OCI-LY7 (cell line): Measurements from ENCODE around the gene GLIS1. TPM values are rescaled to one million over a fixed set of nuclear protein-coding genes. Genes with fewer than 3 reads are reported as not detected.

Experiments used
- BruUV-seq: library from RNA; stranded (reverse); fragments of 400-500 nt; replicated peaks from 2 replicates; lab custom pipeline; 2021; lab: Mats Ljungman, UMichigan
- CTCF ChIA-PET: fragments of 300-600 bp; sonication (Branson Sonifier 250); formaldehyde crosslinking; loops from one replicate; lab custom pipeline; 2022; ENCODE audit warnings: antibody characterized with exemption; ENCODE audit not compliant: unreplicated experiment; lab: Charles Lee
- POLR2A ChIA-PET: fragments of 300-600 bp; sonication (Branson Sonifier 250); formaldehyde crosslinking; loops from one replicate; lab custom pipeline; 2022; ENCODE audit warnings: antibody characterized with exemption; lab: Charles Lee
- DNase-seq: peaks from one replicate; pipeline ENCODE4 v3.0.0-alpha.2; 2015; ENCODE audit warnings: low spot score
- H2AFZ ChIP-seq: fragments of 200-600 bp; sonication (generic), shearing (Covaris generic); 2 replicates; pipeline ENCODE4 v1.6.1; 2014; ENCODE audit warnings: mild to moderate bottlenecking, antibody characterized with exemption, low read length, moderate library complexity
- H3K27ac ChIP-seq: fragments of 200-600 bp; sonication (generic); 2 replicates; pipeline ENCODE4 v1.5.1; 2014; ENCODE audit warnings: mixed run types, low read depth, mild to moderate bottlenecking, moderate library complexity, low read length, inconsistent platforms; ENCODE audit not compliant: poor library complexity, severe bottlenecking
- H3K36me3 ChIP-seq: fragments of 200-600 bp; sonication (generic); 2 replicates; pipeline ENCODE4 v1.6.1; 2014; ENCODE audit warnings: mild to moderate bottlenecking, antibody characterized with exemption, low read length, moderate library complexity, mixed read lengths; ENCODE audit not compliant: insufficient read depth
- H3K4me1 ChIP-seq: fragments of 200-600 bp; sonication (generic); 2 replicates; pipeline ENCODE4 v1.5.1; 2014; ENCODE audit warnings: mild to moderate bottlenecking, low read length; ENCODE audit not compliant: insufficient read depth, poor library complexity, severe bottlenecking
- H3K4me2 ChIP-seq: fragments of 200-600 bp; sonication (generic); 2 replicates; pipeline ENCODE4 v1.6.1; 2014; ENCODE audit warnings: mild to moderate bottlenecking, low read length
- H3K4me3 ChIP-seq: fragments of 200-600 bp; sonication (generic); 2 replicates; pipeline ENCODE4 v1.5.1; 2014; ENCODE audit warnings: mild to moderate bottlenecking, low read depth, low read length; ENCODE audit not compliant: poor library complexity, severe bottlenecking
- H3K79me2 ChIP-seq: fragments of 200-600 bp; sonication (generic); 2 replicates; pipeline ENCODE4 v1.6.1; 2016; ENCODE audit warnings: low read depth, mild to moderate bottlenecking, low read length, moderate library complexity, mixed read lengths; ENCODE audit not compliant: insufficient read depth
- H3K9me2 ChIP-seq: fragments of 200-600 bp; sonication (generic); 2 replicates; pipeline ENCODE4 v1.6.1; 2016; ENCODE audit warnings: mild to moderate bottlenecking, low read length, mixed read lengths; ENCODE audit not compliant: insufficient read depth
- H3K9me3 ChIP-seq: fragments of 200-600 bp; sonication (generic); 2 replicates; pipeline ENCODE4 v1.6.1; 2014; ENCODE audit warnings: mild to moderate bottlenecking, mixed run types, low read length, mixed read lengths
- H4K20me1 ChIP-seq: fragments of 200-600 bp; sonication (generic); 2 replicates; pipeline ENCODE4 v1.6.1; 2014; ENCODE audit warnings: mild to moderate bottlenecking, antibody characterized with exemption, low read length, moderate library complexity, mixed read lengths; ENCODE audit not compliant: insufficient read depth
- EZH2phosphoT487 ChIP-seq: fragments of 200-600 bp; sonication (generic); IDR thresholded peaks from 2 replicates; pipeline ENCODE4 v1.6.1; 2018; ENCODE audit warnings: low read depth, borderline replicate concordance, mild to moderate bottlenecking, mixed run types, antibody characterized with exemption, low read length, moderate library complexity, mixed read lengths
- intact Hi-C: fragments of 100-400 bp; cut with micrococcal nuclease; formaldehyde crosslinking; loops from one replicate; pipeline ENCODE4 v1.10.0; 2022; ENCODE audit not compliant: unreplicated experiment
- total RNA-seq, 2 experiments: library from RNA; depleted of rRNA in 1 of 2; stranded (reverse); fragments of >200 nt in 1 of 2; shearing (Covaris generic) in 1 of 2; gene quantifications; 2 replicates each; pipeline ENCODE4 v1.2.3, GENCODE V29; 2014 to 2022
- TF ChIP-seq, protein P1 (sequence below): fragments of 200-600 bp; sonication (generic); conservative IDR thresholded peaks from 2 replicates; pipeline ENCODE4 v1.5.1; 2014; ENCODE audit warnings: mild to moderate bottlenecking, antibody characterized with exemption, low read length, moderate library complexity, mixed read lengths

Gene GLIS1
- total RNA-seq, 2 experiments from 2014 or later: not detected

DNA sequence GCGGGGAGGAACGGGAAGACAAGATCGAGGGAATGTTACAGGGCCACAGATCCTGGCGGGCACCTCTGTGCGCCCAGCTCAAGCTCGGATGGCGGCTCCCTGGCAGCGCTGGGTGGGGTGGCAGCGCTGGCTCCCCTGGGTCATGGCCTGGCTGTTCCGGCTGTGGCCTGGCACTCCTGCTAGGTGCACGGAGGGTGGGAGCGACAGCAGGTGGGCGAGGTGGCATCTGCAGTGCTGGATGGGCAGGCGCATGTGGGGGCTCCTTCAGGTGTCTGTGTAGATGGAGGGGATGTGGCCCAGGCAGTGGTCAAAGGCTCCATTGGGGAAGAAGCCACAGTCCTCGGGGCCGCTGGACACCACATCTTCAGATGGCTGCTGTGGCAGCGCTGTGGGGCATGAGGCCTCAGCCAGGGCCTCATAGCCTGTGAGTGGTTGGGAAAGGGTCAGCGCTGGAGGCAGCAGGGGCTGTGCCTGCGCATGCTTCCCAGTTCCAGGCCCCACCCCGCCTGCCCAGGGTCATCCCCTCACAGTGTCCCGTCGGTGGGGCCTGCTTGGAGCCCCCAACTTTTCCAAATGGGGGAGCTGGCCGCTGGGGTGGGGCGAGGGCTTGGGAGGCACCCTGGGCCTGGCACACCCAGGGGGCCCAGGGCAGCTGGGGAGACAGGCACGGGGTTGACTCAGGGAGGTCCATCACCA lies 232.5 kb downstream of the GLIS1 start:
- Histone ChIP-seq H3K4me1 (no peaks in the 10 kb centered on the region), H3K9me3 (no peaks in the 10 kb centered on the region), H3K36me3 (no peaks in the 10 kb centered on the region), H3K4me2 (no peak overlapping the region), H2AFZ (no peak overlapping the region), H3K27ac (no peak overlapping the region), H4K20me1 (no peaks in the 10 kb centered on the region), H3K4me3 (no peak overlapping the region), H3K9me2 (no peaks in the 10 kb centered on the region), H3K79me2 (no peaks in the 10 kb centered on the region)
- intact Hi-C loops: no loop called here
- CTCF ChIA-PET: no interaction called here
- no peak for TF ChIP-seq EZH2phosphoT487
- TF ChIP-seq, protein P1, sequence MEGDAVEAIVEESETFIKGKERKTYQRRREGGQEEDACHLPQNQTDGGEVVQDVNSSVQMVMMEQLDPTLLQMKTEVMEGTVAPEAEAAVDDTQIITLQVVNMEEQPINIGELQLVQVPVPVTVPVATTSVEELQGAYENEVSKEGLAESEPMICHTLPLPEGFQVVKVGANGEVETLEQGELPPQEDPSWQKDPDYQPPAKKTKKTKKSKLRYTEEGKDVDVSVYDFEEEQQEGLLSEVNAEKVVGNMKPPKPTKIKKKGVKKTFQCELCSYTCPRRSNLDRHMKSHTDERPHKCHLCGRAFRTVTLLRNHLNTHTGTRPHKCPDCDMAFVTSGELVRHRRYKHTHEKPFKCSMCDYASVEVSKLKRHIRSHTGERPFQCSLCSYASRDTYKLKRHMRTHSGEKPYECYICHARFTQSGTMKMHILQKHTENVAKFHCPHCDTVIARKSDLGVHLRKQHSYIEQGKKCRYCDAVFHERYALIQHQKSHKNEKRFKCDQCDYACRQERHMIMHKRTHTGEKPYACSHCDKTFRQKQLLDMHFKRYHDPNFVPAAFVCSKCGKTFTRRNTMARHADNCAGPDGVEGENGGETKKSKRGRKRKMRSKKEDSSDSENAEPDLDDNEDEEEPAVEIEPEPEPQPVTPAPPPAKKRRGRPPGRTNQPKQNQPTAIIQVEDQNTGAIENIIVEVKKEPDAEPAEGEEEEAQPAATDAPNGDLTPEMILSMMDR: no peak
- no TSS peak for BruUV-seq
- POLR2A ChIA-PET: no interaction called here
- no peak for DNase-seq

DNA sequence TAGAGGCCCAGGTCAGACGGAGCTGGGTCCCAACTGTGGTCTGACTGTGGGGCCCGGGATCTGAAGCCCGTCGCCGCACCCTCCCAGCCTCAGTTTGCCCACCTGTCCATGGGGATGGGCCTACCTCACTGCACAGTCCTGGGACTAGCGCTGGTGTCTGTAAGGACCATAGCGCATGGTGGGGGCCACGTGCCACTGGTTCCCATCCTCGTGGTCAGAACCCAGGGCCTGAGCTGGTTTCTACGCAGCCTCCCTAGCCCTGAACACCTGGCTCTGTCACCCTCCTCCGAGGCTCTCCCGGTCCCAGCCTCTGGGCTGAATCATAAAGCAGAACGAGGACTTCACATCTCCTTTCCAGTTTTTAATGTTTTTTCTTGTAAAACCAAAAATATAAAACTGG lies 233.1 kb downstream of the GLIS1 start:
- no peak for TF ChIP-seq EZH2phosphoT487
- TF ChIP-seq, protein P1: no peak
- no peak for DNase-seq
- H3K36me3 ChIP-seq: no peaks in the 10 kb centered on the region
- no TSS peak for BruUV-seq
- H3K4me2 ChIP-seq: no peak overlapping the region
- no peaks in the 10 kb centered on the region for H3K4me1 ChIP-seq
- intact Hi-C loops: no loop called here
- H4K20me1 ChIP-seq: no peaks in the 10 kb centered on the region
- H3K79me2 ChIP-seq: no peaks in the 10 kb centered on the region
- no peak overlapping the region for H3K27ac ChIP-seq
- H3K9me2 ChIP-seq: no peaks in the 10 kb centered on the region
- no peak overlapping the region for H2AFZ ChIP-seq
- no peaks in the 10 kb centered on the region for H3K9me3 ChIP-seq
- ChIA-PET CTCF (no interaction called here), POLR2A (no interaction called here)
- no peak overlapping the region for H3K4me3 ChIP-seq

DNA sequence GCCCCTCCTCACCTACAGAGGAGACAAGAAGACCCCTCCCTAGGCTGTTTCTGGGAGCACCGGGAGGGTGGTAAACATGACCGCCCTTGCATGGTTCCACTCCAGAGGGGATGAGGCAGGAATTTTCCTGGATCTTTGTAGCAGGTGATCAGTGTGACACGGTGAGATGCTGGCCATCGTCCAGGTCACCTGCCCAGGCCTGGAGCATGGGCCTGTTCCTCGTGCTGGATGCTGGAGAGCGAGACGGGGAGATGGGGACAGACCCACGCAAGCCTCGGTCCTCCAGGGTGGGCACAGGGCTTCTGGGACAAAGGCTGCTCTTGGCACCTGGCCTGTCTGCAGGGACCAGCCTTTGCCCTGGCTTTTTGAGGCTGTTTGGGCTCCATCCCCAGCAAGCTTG lies 233.6 kb downstream of the GLIS1 start:
- CTCF ChIA-PET: no interaction called here
- no peaks in the 10 kb centered on the region for H3K4me1 ChIP-seq
- BruUV-seq: no TSS peak

More for the DNA sequence above, 233.6 kb downstream of the GLIS1 start:
- H2AFZ ChIP-seq: no peak overlapping the region
- no peaks in the 10 kb centered on the region for H3K79me2 ChIP-seq
- H3K4me3 ChIP-seq: no peak overlapping the region
- H3K4me2 ChIP-seq: no peak overlapping the region
- no peaks in the 10 kb centered on the region for H3K9me2 ChIP-seq
- H3K27ac ChIP-seq: no peak overlapping the region
- no peak for TF ChIP-seq EZH2phosphoT487
- TF ChIP-seq, protein P1: no peak
- H3K36me3 ChIP-seq: no peaks in the 10 kb centered on the region
- no peaks in the 10 kb centered on the region for H3K9me3 ChIP-seq
- POLR2A ChIA-PET: no interaction called here
- intact Hi-C loops: no loop called here
- H4K20me1 ChIP-seq: no peaks in the 10 kb centered on the region
- no peak for DNase-seq
